CD14-positive monocyte (primary cell): ENCODE data around the gene MACROD2. TPM values are rescaled to one million over a fixed set of nuclear protein-coding genes. Genes with fewer than 3 reads are reported as not detected.

Experiments used
- DNase-seq, 3 donors: peaks; one replicate each; pipeline ENCODE4 v3.0.0-alpha.2; 2011 to 2022
- H2AFZ ChIP-seq: 2 replicates; pipeline ENCODE4 v1.6.0; 2012; ENCODE audit warnings: mild to moderate bottlenecking, low read depth, low read length, inconsistent platforms; ENCODE audit not compliant: insufficient read depth, poor library complexity, severe bottlenecking
- H3K27ac ChIP-seq, 2 donors: 1 replicate in 1 of 2; 2 replicates in 1 of 2; pipeline ENCODE4 v1.5.1; 2012 to 2013; ENCODE audit warnings: low read length in 2 of 2, control low read depth in 1 of 2, inconsistent platforms in 1 of 2, low read depth in 1 of 2, mild to moderate bottlenecking in 1 of 2
- H3K27me3 ChIP-seq, 2 donors: one replicate each; pipeline versions ENCODE4 v1.6.0 to v1.6.1; 2011 to 2013; ENCODE audit warnings: low read length in 2 of 2; ENCODE audit not compliant: control insufficient read depth in 2 of 2, insufficient read depth in 2 of 2
- H3K36me3 ChIP-seq, 2 donors: replicated peaks in 1 of 2; 1 replicate in 1 of 2; 2 replicates in 1 of 2; pipeline versions ENCODE4 v1.5.1 to v1.6.1; 2012 to 2013; ENCODE audit warnings: low read length in 2 of 2, control low read depth in 1 of 2, inconsistent platforms in 1 of 2, mild to moderate bottlenecking in 1 of 2; ENCODE audit not compliant: insufficient read depth in 2 of 2, control insufficient read depth in 1 of 2
- H3K4me1 ChIP-seq, 2 donors: 1 replicate in 1 of 2; 2 replicates in 1 of 2; pipeline versions ENCODE4 v1.5.1 to v1.6.1; 2012 to 2013; ENCODE audit warnings: low read length in 2 of 2, control low read depth in 1 of 2, inconsistent platforms in 1 of 2, mild to moderate bottlenecking in 1 of 2, moderate library complexity in 1 of 2; ENCODE audit not compliant: insufficient read depth in 2 of 2, control insufficient read depth in 1 of 2
- H3K4me2 ChIP-seq: replicated peaks from 2 replicates; pipeline ENCODE3; 2012; ENCODE audit warnings: low read length, moderate library complexity, mild to moderate bottlenecking; ENCODE audit not compliant: poor library complexity, severe bottlenecking; ENCODE audit errors: extremely low read depth
- H3K4me3 ChIP-seq, 3 experiments: fragments of 200-600 bp in 1 of 3; sonication (generic) in 1 of 3; replicated peaks in 1 of 3; 1 replicate in 2 of 3; 2 replicates in 1 of 3; pipeline ENCODE4 v1.5.1; 2011 to 2013; ENCODE audit warnings: low read length in 3 of 3, mild to moderate bottlenecking in 3 of 3, control low read depth in 2 of 3, low read depth in 2 of 3, inconsistent platforms in 1 of 3, moderate library complexity in 1 of 3
- H3K79me2 ChIP-seq: 2 replicates; pipeline ENCODE4 v1.6.0; 2012; ENCODE audit warnings: mild to moderate bottlenecking, control low read depth, inconsistent platforms, low read length, moderate library complexity; ENCODE audit not compliant: insufficient read depth
- H3K9ac ChIP-seq: 2 replicates; pipeline ENCODE4 v1.6.0; 2017; ENCODE audit warnings: low read length, mild to moderate bottlenecking; ENCODE audit not compliant: insufficient read depth, poor library complexity, severe bottlenecking
- H3K9me3 ChIP-seq, 2 donors: replicated peaks in 1 of 2; 1 replicate in 1 of 2; 2 replicates in 1 of 2; pipeline versions ENCODE4 v1.5.1 to v1.6.1; 2012 to 2013; ENCODE audit warnings: low read length in 2 of 2, control low read depth in 1 of 2; ENCODE audit not compliant: control insufficient read depth in 1 of 2, insufficient read depth in 1 of 2
- H4K20me1 ChIP-seq: 2 replicates; pipeline ENCODE4 v1.6.0; 2012; ENCODE audit warnings: mild to moderate bottlenecking, low read length, control low read depth, moderate library complexity; ENCODE audit not compliant: insufficient read depth
- H3K27ac Mint-ChIP-seq, 7 donors: one replicate each; pipeline ENCODE4 v1.8.0; 2020; ENCODE audit warnings: mild to moderate bottlenecking in 7 of 7, mixed read lengths in 7 of 7, moderate library complexity in 6 of 7, inconsistent platforms in 2 of 7
- H3K27me3 Mint-ChIP-seq, 3 donors: one replicate each; pipeline ENCODE4 v1.8.0; 2021 to 2022; ENCODE audit warnings: low read depth in 3 of 3, mild to moderate bottlenecking in 3 of 3, mixed read lengths in 3 of 3, moderate library complexity in 3 of 3, inconsistent platforms in 1 of 3
- H3K36me3 Mint-ChIP-seq, 2 donors: one replicate each; pipeline ENCODE4 v1.8.0; 2020; ENCODE audit warnings: mixed read lengths in 2 of 2, inconsistent platforms in 1 of 2, mild to moderate bottlenecking in 1 of 2
- H3K4me1 Mint-ChIP-seq: one replicate; pipeline ENCODE4 v1.8.0; 2020; ENCODE audit warnings: mild to moderate bottlenecking, mixed read lengths
- H3K4me3 Mint-ChIP-seq, 2 donors: one replicate each; pipeline ENCODE4 v1.8.0; 2020; ENCODE audit warnings: mild to moderate bottlenecking in 2 of 2, mixed read lengths in 2 of 2, moderate library complexity in 1 of 2
- H3K9me3 Mint-ChIP-seq, 7 donors: one replicate each; pipeline ENCODE4 v1.8.0; 2020 to 2022; ENCODE audit warnings: mixed read lengths in 7 of 7, mild to moderate bottlenecking in 6 of 7, moderate library complexity in 6 of 7, inconsistent platforms in 2 of 7
- WGBS: methylation state at CpG from one replicate; pipeline ENCODE4 v1.1.5; 2013; ENCODE audit warnings: missing lambda C conversion rate; ENCODE audit not compliant: insufficient coverage; 5-methylcytosine and 5-hydroxymethylcytosine counted together
- intact Hi-C, 2 donors: fragments of 100-400 bp; cut with micrococcal nuclease; formaldehyde crosslinking; loops; one replicate each; pipeline versions ENCODE4 v1.15.0 to v1.15.1; 2023
- polyA plus RNA-seq, 3 donors: library from polyadenylated mRNA; depleted of rRNA in 1 of 3; unstranded in 2 of 3; stranded (reverse) in 1 of 3; fragments of 300-500 nt in 2 of 3; fragments of >200 nt in 1 of 3; fragmentation: Illumina TruSeq in 2 of 3; gene quantifications; 1 replicate in 2 of 3; 2 replicates in 1 of 3; pipeline ENCODE4 v1.2.3, GENCODE V29; 2012 to 2021
- TF ChIP-seq, protein P1 (sequence below): fragments of 200-600 bp; IDR thresholded peaks from one replicate; pipeline ENCODE4 v1.8.0; 2022; ENCODE audit warnings: antibody characterized with exemption, mild to moderate bottlenecking

Gene MACROD2
- polyA plus RNA-seq, 3 donors, result 0.23 TPM; not detected in 2

DNA sequence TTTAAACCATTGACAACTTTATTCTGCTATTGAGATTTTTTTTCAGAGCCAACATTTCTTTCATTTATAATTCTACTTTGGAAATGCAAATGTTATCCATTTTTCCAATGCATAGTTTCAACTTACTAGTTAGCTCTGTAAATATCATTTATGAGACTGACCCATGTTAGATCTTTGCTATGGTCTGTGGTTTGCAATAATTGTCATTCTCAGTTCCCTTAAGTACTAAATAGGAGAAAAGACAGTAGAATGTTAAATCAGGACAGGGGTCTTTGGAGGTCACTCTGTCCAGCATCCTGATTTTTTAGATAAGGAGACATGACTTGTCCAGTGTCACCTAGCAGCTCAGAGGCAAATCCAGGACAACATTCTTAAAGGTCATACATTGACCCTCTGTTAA, 864.3 kb downstream of the MACROD2 start:
- Mint-ChIP-seq H3K27ac (no peak overlapping the region), H3K27me3 (peaks cover 0 to 3% (median 0%) of the 10 kb centered on the region in 3 donors), H3K4me1 (no peaks in the 10 kb centered on the region), H3K9me3 (peaks cover 0 to 3% (median under 1%) of the 10 kb centered on the region in 7 donors), H3K36me3 (no peaks in the 10 kb centered on the region), H3K4me3 (no peak overlapping the region)
- Histone ChIP-seq H3K79me2 (no peaks in the 10 kb centered on the region), H3K4me1 (no peaks in the 10 kb centered on the region), H2AFZ (no peak overlapping the region), H4K20me1 (no peaks in the 10 kb centered on the region), H3K4me3 (no peak overlapping the region), H3K36me3 (no peaks in the 10 kb centered on the region), H3K27me3 (no peaks in the 10 kb centered on the region), H3K27ac (no peak overlapping the region), H3K9ac (no peak overlapping the region), H3K9me3 (peaks cover 0 to 3% of the 10 kb centered on the region in 2 donors), H3K4me2 (no peak overlapping the region)
- intact Hi-C loops, result no loop called here
- no peak for DNase-seq
- TF ChIP-seq, protein P1, sequence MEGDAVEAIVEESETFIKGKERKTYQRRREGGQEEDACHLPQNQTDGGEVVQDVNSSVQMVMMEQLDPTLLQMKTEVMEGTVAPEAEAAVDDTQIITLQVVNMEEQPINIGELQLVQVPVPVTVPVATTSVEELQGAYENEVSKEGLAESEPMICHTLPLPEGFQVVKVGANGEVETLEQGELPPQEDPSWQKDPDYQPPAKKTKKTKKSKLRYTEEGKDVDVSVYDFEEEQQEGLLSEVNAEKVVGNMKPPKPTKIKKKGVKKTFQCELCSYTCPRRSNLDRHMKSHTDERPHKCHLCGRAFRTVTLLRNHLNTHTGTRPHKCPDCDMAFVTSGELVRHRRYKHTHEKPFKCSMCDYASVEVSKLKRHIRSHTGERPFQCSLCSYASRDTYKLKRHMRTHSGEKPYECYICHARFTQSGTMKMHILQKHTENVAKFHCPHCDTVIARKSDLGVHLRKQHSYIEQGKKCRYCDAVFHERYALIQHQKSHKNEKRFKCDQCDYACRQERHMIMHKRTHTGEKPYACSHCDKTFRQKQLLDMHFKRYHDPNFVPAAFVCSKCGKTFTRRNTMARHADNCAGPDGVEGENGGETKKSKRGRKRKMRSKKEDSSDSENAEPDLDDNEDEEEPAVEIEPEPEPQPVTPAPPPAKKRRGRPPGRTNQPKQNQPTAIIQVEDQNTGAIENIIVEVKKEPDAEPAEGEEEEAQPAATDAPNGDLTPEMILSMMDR, result no peak

DNA sequence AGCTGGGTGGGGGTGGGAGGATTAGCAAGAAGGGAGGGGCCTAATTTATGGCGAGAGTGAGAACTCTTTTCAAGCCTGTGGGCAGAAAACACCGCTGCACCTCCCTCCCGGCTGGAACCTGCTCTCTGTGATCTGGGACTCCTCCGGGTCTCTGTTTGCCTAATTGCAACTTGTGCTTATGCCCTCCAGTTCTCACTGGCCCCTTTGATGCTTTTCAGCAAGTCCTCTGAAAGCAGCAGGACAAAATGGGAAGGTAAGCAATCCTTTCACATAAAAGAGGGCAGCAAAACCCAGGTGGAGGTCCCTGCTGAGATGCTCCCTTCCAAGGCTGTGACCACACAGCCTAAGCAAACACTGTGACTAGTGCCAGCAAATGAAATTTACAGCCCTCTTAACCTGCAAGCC, 865.1 kb downstream of the MACROD2 start:
- H3K9me3 Mint-ChIP-seq, result peaks cover 0 to 3% (median 0%) of the 10 kb centered on the region in 7 donors
- no peak overlapping the region for H2AFZ ChIP-seq
- WGBS, result 53% methylated on average over 4 of the region's 4 CpGs

More for the DNA sequence above, 865.1 kb downstream of the MACROD2 start:
- H3K36me3 ChIP-seq, result no peaks in the 10 kb centered on the region
- H3K27ac ChIP-seq, result no peak overlapping the region
- H3K79me2 ChIP-seq, result no peaks in the 10 kb centered on the region
- H3K4me2 ChIP-seq, result no peak overlapping the region
- no peak for DNase-seq
- Mint-ChIP-seq H3K27ac (no peak overlapping the region), H3K36me3 (no peaks in the 10 kb centered on the region), H3K4me3 (no peak overlapping the region), H3K27me3 (peaks cover 0 to 2% (median 0%) of the 10 kb centered on the region in 3 donors), H3K4me1 (no peaks in the 10 kb centered on the region)
- TF ChIP-seq, protein P1, result no peak
- no peak overlapping the region for H3K9ac ChIP-seq
- no peak overlapping the region for H3K4me3 ChIP-seq
- H3K27me3 ChIP-seq, result no peaks in the 10 kb centered on the region
- H3K9me3 ChIP-seq, result peaks cover 0 to 3% of the 10 kb centered on the region in 2 donors
- intact Hi-C loops, result no loop called here
- H4K20me1 ChIP-seq, result no peaks in the 10 kb centered on the region
- H3K4me1 ChIP-seq, result no peaks in the 10 kb centered on the region
